ENCODE measurements around the gene DNAH7.

DNAH7 gene

DNA sequence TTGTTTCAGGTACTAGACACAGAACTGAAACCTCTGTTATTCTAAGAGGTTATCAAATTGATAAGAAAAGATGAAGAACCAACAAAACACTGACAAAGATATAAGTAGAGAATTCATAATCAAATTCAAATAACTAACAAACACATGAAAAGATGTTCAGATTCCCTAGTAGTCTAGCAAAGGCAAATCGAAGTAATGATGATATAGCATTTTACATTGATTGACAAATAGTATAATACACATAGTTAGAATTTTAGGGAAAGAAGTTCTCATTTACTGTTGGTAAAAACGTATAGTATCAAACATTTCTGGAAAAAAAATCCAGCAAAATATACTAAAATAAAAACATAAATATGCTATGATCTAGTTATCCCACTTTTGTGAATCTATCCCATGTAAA lies 50.6 kb downstream of the DNAH7 start:
- H3K4me2 ChIP-seq = no peak overlapping the region
- no peaks in the 10 kb centered on the region for H4K20me1 ChIP-seq (ENCODE audit: insufficient read depth)
- no peaks in the 10 kb centered on the region for H3K36me3 ChIP-seq (ENCODE audit: insufficient read depth)
- H3K9ac ChIP-seq = no peak overlapping the region
- H3K27me3 ChIP-seq (ENCODE audit: insufficient read depth, low read depth) = no peaks in the 10 kb centered on the region
- no peak overlapping the region for H3K27ac ChIP-seq
- no peak overlapping the region for H2AFZ ChIP-seq (ENCODE audit: low read depth)
- no peak overlapping the region for H3K4me3 ChIP-seq (IDR thresholded peaks at IDR 0.05; ENCODE audit: insufficient read depth, low read depth, low read length)
- H3K79me2 ChIP-seq (ENCODE audit: insufficient read depth, low read depth) = no peaks in the 10 kb centered on the region
- no peaks in the 10 kb centered on the region for H3K4me1 ChIP-seq (ENCODE audit: low read depth, poor library complexity, severe bottlenecking)
- TF ChIP-seq, protein P1, sequence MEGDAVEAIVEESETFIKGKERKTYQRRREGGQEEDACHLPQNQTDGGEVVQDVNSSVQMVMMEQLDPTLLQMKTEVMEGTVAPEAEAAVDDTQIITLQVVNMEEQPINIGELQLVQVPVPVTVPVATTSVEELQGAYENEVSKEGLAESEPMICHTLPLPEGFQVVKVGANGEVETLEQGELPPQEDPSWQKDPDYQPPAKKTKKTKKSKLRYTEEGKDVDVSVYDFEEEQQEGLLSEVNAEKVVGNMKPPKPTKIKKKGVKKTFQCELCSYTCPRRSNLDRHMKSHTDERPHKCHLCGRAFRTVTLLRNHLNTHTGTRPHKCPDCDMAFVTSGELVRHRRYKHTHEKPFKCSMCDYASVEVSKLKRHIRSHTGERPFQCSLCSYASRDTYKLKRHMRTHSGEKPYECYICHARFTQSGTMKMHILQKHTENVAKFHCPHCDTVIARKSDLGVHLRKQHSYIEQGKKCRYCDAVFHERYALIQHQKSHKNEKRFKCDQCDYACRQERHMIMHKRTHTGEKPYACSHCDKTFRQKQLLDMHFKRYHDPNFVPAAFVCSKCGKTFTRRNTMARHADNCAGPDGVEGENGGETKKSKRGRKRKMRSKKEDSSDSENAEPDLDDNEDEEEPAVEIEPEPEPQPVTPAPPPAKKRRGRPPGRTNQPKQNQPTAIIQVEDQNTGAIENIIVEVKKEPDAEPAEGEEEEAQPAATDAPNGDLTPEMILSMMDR (conservative IDR thresholded peaks at IDR 0.05; ENCODE audit: low read depth, low read length) = no peak

DNA sequence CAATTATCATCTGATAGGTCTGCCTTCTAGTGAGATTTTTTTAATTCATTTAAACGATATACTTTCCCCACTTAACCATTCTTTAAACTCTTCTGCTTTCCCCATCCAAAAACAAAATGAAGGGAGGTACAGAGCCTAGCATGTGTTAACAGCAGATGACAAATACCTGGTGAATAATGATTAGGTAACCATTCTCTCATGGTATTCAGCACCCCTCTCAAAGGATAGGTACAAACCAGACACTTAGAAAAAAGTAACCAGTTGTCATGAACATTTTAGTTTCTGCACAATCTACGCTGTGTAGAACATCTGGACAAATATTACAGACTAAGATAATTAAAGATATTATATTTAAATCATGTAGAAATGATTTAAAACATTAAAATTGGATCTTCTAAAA lies 56.3 kb downstream of the DNAH7 start:
- no peak overlapping the region for H3K9ac ChIP-seq
- no peak overlapping the region for H3K4me3 ChIP-seq (IDR thresholded peaks at IDR 0.05; ENCODE audit: insufficient read depth, low read depth, low read length)
- H3K79me2 ChIP-seq (ENCODE audit: insufficient read depth, low read depth) = no peaks in the 10 kb centered on the region
- no peak overlapping the region for H2AFZ ChIP-seq (ENCODE audit: low read depth)
- no peaks in the 10 kb centered on the region for H3K36me3 ChIP-seq (ENCODE audit: insufficient read depth)
- H3K27me3 ChIP-seq (ENCODE audit: insufficient read depth, low read depth) = no peaks in the 10 kb centered on the region
- TF ChIP-seq, protein P1 (conservative IDR thresholded peaks at IDR 0.05; ENCODE audit: low read depth, low read length) = no peak
- no peaks in the 10 kb centered on the region for H3K4me1 ChIP-seq (ENCODE audit: low read depth, poor library complexity, severe bottlenecking)
- no peak overlapping the region for H3K4me2 ChIP-seq
- no peaks in the 10 kb centered on the region for H4K20me1 ChIP-seq (ENCODE audit: insufficient read depth)
- H3K27ac ChIP-seq = no peak overlapping the region

DNA sequence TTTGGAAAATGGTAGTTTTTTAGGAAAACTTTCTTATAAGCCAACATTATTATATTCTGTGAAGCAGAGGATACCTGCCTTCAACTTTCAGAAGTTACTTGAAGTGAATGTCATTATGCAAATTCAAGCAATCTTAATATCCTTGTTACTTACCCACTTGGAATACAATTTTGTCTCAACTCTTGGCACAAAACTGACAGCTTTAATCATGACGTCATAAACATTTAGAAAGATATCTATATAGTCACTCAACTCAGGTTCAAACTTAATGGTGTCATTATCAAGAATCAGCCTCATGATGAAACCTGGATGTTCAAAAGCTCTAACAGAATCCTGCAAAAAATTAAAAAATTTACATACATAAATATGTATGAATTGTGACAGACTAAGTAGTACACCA lies 68.1 kb downstream of the DNAH7 start:
- no peaks in the 10 kb centered on the region for H3K36me3 ChIP-seq (ENCODE audit: insufficient read depth)

DNA sequence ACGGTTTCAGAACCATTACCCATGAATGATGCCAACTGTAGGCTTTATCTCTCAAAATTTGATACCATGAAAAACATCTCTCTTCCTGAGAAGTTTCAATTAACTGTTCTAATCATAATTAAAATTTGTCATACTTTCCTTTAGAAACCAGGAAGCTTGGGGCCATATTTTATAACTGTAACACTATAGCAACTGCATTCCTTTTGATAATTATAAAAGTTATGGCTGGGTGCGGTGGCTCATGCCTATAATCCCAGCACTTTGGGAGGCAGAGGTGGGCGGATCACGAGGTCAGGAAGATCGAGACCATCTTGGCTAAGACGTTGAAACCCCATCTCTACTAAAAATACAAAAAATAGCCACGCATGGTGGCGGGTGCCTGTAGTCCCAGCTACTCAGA lies 70.6 kb downstream of the DNAH7 start:
- TF ChIP-seq, protein P1 (conservative IDR thresholded peaks at IDR 0.05; ENCODE audit: low read depth, low read length) = no peak
- no peaks in the 10 kb centered on the region for H3K79me2 ChIP-seq (ENCODE audit: insufficient read depth, low read depth)
- H2AFZ ChIP-seq (ENCODE audit: low read depth) = no peak overlapping the region
- no peaks in the 10 kb centered on the region for H3K36me3 ChIP-seq (ENCODE audit: insufficient read depth)
- H3K4me1 ChIP-seq (ENCODE audit: low read depth, poor library complexity, severe bottlenecking) = no peaks in the 10 kb centered on the region
- no peaks in the 10 kb centered on the region for H3K27me3 ChIP-seq (ENCODE audit: insufficient read depth, low read depth)
- no peak overlapping the region for H3K9ac ChIP-seq
- no peak overlapping the region for H3K27ac ChIP-seq
- H3K4me3 ChIP-seq (IDR thresholded peaks at IDR 0.05; ENCODE audit: insufficient read depth, low read depth, low read length) = no peak overlapping the region
- no peaks in the 10 kb centered on the region for H4K20me1 ChIP-seq (ENCODE audit: insufficient read depth)
- no peak overlapping the region for H3K4me2 ChIP-seq

More for the DNA sequence above, 68.1 kb downstream of the DNAH7 start:
- no peaks in the 10 kb centered on the region for H3K27me3 ChIP-seq (ENCODE audit: insufficient read depth, low read depth)
- no peak overlapping the region for H3K27ac ChIP-seq
- no peaks in the 10 kb centered on the region for H4K20me1 ChIP-seq (ENCODE audit: insufficient read depth)
- TF ChIP-seq, protein P1 (conservative IDR thresholded peaks at IDR 0.05; ENCODE audit: low read depth, low read length) = no peak
- no peaks in the 10 kb centered on the region for H3K79me2 ChIP-seq (ENCODE audit: insufficient read depth, low read depth)
- H3K4me2 ChIP-seq = no peak overlapping the region
- no peak overlapping the region for H2AFZ ChIP-seq (ENCODE audit: low read depth)
- H3K4me3 ChIP-seq (IDR thresholded peaks at IDR 0.05; ENCODE audit: insufficient read depth, low read depth, low read length) = no peak overlapping the region
- no peak overlapping the region for H3K9ac ChIP-seq
- no peaks in the 10 kb centered on the region for H3K4me1 ChIP-seq (ENCODE audit: low read depth, poor library complexity, severe bottlenecking)
